Measurements from ENCODE around the gene HTRA1.

Gene HTRA1

DNA sequence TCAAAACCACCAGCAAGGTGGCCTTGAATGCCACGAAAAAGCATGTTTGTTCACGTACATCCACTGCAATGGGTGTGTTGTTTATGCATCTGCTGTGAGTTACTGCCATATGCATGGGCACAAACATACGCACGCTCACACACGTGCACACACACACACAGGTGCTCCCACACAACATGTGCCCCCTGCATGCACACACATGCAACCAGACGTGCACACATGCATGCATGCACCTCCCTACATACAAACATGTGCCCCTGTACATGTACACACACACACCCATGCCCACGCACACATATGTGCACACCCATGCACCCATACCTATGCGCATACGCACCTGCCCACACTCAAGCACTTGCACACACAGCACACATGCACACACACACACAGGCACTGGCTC, 89.1 kb downstream of the HTRA1 start:
- DNase-seq (ENCODE audit: low read depth), result no peak
- H3K4me3 ChIP-seq (ENCODE audit: low read depth, low read length), result no peak overlapping the region
- TF ChIP-seq, protein P1, sequence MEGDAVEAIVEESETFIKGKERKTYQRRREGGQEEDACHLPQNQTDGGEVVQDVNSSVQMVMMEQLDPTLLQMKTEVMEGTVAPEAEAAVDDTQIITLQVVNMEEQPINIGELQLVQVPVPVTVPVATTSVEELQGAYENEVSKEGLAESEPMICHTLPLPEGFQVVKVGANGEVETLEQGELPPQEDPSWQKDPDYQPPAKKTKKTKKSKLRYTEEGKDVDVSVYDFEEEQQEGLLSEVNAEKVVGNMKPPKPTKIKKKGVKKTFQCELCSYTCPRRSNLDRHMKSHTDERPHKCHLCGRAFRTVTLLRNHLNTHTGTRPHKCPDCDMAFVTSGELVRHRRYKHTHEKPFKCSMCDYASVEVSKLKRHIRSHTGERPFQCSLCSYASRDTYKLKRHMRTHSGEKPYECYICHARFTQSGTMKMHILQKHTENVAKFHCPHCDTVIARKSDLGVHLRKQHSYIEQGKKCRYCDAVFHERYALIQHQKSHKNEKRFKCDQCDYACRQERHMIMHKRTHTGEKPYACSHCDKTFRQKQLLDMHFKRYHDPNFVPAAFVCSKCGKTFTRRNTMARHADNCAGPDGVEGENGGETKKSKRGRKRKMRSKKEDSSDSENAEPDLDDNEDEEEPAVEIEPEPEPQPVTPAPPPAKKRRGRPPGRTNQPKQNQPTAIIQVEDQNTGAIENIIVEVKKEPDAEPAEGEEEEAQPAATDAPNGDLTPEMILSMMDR (IDR thresholded peaks at IDR 0.05; ENCODE audit: control insufficient read depth, extremely low read depth, insufficient read depth), result no peak

DNA sequence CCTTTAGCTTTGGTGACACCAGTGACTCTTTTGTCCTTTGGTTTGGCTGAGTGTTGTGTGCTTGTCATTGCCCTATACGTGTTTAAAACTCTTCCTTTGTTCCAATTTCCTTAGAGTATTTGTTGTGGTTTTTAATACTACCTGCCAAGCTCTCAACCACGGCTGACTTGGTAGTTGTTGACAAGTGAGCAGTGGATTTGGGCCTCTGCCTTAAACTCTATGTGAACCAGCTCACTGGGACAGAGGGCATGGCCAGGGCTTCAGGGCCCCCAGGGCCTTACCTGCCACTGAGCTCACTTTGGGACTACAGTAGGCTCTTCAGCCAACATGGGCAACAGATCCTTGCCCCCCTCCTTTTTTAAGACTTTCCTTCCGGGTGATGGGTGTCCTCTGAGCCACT, 89.6 kb downstream of the HTRA1 start:
- TF ChIP-seq, protein P1 (IDR thresholded peaks at IDR 0.05; ENCODE audit: control insufficient read depth, extremely low read depth, insufficient read depth), result no peak
- no peak for DNase-seq (ENCODE audit: low read depth)
- no peak overlapping the region for H3K4me3 ChIP-seq (ENCODE audit: low read depth, low read length)

DNA sequence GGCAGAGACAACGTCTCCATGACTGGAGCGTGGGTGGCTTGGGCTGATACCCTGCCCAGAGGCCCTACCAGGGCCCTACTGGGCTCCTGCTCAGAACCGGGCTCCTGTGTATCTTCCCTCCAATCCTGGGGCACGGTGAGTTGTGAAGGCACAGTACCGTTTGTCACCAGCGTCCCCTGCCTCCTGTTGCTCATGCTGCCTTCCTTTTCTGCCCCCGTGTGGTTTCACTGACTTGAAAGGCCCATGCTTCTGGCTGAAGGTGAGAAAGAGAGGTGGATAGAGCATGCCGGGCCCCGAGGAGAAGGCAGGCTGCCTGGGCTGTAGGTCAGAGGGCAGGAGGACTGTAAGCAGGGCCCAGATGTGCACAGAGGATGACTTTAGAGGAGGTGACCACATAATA, 90.1 kb downstream of the HTRA1 start:
- no peak for DNase-seq (ENCODE audit: low read depth)
- no peak overlapping the region for H3K4me3 ChIP-seq (ENCODE audit: low read depth, low read length)
- TF ChIP-seq, protein P1 (IDR thresholded peaks at IDR 0.05; ENCODE audit: control insufficient read depth, extremely low read depth, insufficient read depth), result no peak

DNA sequence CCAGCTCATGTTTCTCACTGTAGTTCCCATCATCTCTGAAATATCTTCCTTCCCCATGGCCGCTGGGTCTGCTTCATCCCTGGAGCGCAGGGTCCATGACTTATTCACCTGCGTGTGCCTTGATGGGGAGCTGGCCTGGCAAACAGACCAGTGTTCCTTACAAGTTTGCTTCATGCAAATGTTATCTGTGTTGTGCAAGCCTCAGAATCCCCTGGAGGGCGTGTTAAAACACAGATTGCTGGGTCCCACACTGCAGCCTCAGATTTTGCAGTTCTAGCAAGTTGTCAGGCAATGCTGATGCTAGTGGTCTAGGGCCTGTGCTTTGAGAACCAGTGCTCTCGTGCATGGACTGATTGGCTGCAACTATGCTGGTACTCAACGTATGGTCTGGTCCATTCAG, 92.0 kb downstream of the HTRA1 start:
- TF ChIP-seq, protein P1 (IDR thresholded peaks at IDR 0.05; ENCODE audit: control insufficient read depth, extremely low read depth, insufficient read depth), result no peak
- no peak for DNase-seq (ENCODE audit: low read depth)
- no peak overlapping the region for H3K4me3 ChIP-seq (ENCODE audit: low read depth, low read length)

DNA sequence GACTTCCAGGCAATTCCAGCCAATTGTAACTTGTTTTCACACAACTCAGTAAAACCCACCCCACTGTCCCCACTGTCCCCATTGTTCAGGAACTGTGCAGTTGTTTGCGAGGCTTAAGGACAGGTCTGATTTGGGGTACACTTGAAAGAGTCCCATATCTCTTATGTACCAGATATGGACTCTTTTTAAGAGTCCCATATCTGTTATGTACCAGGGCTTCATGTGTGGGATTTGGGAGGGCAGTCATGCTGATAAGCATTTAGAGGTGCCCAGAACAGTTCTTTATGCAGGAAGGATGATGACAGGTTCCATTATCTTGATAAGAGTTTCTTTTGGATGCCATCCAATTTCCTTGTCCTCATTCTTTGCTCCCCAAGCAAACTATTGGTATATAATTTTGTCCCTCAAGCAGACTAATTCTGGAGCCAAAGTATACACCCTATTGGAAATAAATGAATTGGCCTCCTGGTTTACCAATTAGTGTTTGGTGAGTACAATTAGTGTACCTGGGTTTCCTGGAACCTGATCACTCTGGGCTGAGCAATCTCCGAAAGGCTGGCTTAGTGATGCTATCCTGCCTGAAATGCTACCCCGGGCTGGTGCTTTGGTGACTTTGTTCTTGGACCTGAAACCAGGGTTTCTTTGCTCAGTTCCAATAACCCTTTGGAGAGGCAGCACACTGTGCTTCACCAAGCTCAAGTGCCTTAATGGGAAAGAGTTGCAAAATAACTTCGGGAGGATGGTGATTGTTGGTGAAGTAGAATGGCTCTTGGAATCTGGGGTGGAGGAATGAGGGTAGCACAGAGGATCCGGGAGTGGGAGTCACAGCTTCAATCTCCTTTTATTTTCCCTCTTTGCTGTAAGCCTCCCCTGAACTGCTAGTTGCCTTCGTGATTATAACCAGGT, 93.0 kb downstream of the HTRA1 start:
- TF ChIP-seq, protein P1 (IDR thresholded peaks at IDR 0.05; ENCODE audit: control insufficient read depth, extremely low read depth, insufficient read depth), result no peak
- no peak for DNase-seq (ENCODE audit: low read depth)
- no peak overlapping the region for H3K4me3 ChIP-seq (ENCODE audit: low read depth, low read length)

DNA sequence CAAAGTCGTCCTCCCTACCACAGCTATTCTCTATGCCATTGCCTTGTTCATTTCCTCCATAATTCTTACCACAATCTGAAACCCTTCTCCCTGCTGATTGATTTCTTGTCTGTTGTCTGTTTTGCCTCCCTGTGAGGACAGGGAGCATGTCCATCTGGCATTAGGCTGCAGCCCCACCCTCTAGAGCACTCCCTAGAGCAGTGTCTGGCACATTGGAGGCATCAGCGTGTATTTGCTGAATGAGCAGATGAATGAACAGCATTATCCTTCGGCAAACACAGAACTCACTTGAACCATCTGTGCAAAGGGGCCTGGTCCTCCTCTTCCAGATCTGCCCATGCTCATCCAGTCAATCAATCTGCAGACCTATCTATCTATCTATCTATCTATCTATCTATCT, 94.1 kb downstream of the HTRA1 start:
- TF ChIP-seq, protein P1 (IDR thresholded peaks at IDR 0.05; ENCODE audit: control insufficient read depth, extremely low read depth, insufficient read depth), result no peak
- no peak overlapping the region for H3K4me3 ChIP-seq (ENCODE audit: low read depth, low read length)
- DNase-seq (ENCODE audit: low read depth), result no peak

DNA sequence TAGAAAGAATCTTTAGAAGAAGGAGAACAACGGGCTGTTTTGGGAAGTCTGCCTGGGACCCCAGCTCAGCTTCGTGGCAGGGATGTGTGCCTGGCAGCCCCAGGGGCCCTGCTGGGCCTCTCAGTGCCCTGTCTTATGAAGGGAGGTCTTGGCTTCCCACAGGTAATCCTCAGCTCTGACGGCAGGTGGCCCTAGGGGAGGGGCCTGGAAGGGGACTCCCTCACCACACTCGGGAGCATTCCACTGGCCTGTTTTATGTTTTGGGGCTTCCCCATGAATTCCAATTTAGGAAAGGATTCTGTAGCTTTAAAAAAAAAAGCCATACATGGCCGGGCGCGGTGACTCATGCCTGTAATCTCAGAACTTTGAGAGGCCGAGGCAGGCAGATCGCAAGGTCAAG, 96.2 kb downstream of the HTRA1 start:
- TF ChIP-seq, protein P1 (IDR thresholded peaks at IDR 0.05; ENCODE audit: control insufficient read depth, extremely low read depth, insufficient read depth), result no peak
- H3K4me3 ChIP-seq (ENCODE audit: low read depth, low read length), result no peak overlapping the region
- DNase-seq (ENCODE audit: low read depth), result no peak
